ENCODE measurements around the gene TCN1.

The TCN1 gene

DNA sequence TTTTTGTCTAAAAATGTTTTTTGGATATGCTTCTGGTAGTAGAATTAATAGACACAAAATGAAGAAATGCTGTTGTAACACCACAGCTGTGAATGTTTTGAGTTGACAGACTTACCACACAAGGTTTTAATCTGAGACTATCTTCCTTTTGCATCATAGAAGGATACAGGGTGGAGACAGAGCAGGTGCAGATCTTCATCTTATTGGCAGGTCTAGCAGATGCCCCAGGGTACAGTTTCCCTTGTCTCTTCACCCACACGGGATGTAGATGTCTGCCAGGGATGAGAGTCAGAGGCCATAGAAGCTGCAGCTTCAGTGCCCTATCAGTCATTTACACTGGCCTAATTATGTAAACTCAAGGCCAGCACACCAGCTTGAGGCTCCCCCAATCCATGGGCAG lies 13.3 kb upstream of the TCN1 start:
- no peaks in the 10 kb centered on the region for H3K36me3 ChIP-seq (ENCODE audit: control insufficient read depth in 2 of 2, insufficient read depth in 2 of 2, low read length in 2 of 2)
- no peak overlapping the region for H3K9ac ChIP-seq (ENCODE audit: low read length in 2 of 2)
- H3K4me1 ChIP-seq (ENCODE audit: control insufficient read depth, insufficient read depth, low read length) = no peaks in the 10 kb centered on the region
- no peaks in the 10 kb centered on the region for H3K27me3 ChIP-seq (ENCODE audit: control insufficient read depth in 1 of 2, insufficient read depth in 2 of 2, low read length in 2 of 2)
- no peak overlapping the region for H3K27ac ChIP-seq (ENCODE audit: low read length)
- no peaks in the 10 kb centered on the region for H3K9me3 ChIP-seq (ENCODE audit: control insufficient read depth in 2 of 2, low read length in 2 of 2)
- no peak overlapping the region for H3K4me3 ChIP-seq (ENCODE audit: low read length in 2 of 2)

DNA sequence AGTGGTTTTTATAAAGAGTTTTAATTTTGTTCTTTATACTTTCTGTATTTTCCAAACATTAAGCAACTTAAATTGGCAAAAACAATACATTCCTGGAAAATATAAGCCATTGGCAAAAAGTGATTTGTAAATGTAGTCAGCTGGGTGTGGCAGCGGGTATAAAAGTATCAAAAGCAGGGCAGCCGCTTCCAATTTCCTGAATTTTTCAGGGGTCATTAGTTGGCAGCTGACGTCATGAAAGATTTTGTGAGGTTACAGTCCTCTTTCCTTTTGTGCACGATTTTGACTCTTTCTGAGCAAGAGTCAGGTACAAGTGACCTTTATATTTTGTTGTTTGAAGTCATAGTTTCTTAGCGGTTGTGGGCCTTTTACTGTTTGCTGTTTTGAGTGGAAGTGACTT lies 12.3 kb upstream of the TCN1 start, which contains the start of gene OOSP3:
OOSP3 (plus strand) TSS at position 208 of the 400 bp plus-strand sequence; CDS start at position 235, 27 bp downstream.
- Histone ChIP-seq H3K27me3 (ENCODE audit: control insufficient read depth in 1 of 2, insufficient read depth in 2 of 2, low read length in 2 of 2) (no peaks in the 10 kb centered on the region), H3K4me3 (ENCODE audit: low read length in 2 of 2) (no peak within 1 kb of the TSS), H3K9ac (ENCODE audit: low read length in 2 of 2) (no peak within 1 kb of the TSS), H3K36me3 (ENCODE audit: control insufficient read depth in 2 of 2, insufficient read depth in 2 of 2, low read length in 2 of 2) (no peaks in the 10 kb centered on the region), H3K27ac (ENCODE audit: low read length) (no peak within 1 kb of the TSS), H3K4me1 (ENCODE audit: control insufficient read depth, insufficient read depth, low read length) (no peaks in the 10 kb centered on the region), H3K9me3 (ENCODE audit: control insufficient read depth in 2 of 2, low read length in 2 of 2) (no peaks in the 10 kb centered on the region)

- no peaks in the 10 kb centered on the region for H3K27me3 ChIP-seq (ENCODE audit: control insufficient read depth in 1 of 2, insufficient read depth in 2 of 2, low read length in 2 of 2)
- no peaks in the 10 kb centered on the region for H3K36me3 ChIP-seq (ENCODE audit: control insufficient read depth in 2 of 2, insufficient read depth in 2 of 2, low read length in 2 of 2)
- H3K27ac ChIP-seq (ENCODE audit: low read length) = no peak overlapping the region
- H3K4me3 ChIP-seq (ENCODE audit: low read length in 2 of 2) = no peak overlapping the region
- no peaks in the 10 kb centered on the region for H3K4me1 ChIP-seq (ENCODE audit: control insufficient read depth, insufficient read depth, low read length)
- H3K9ac ChIP-seq (ENCODE audit: low read length in 2 of 2) = no peak overlapping the region
- no peaks in the 10 kb centered on the region for H3K9me3 ChIP-seq (ENCODE audit: control insufficient read depth in 2 of 2, low read length in 2 of 2)
These were observed 11.5 kb upstream of the TCN1 start for GRCh38 chr11:59877784-59878183.

GRCh38 chr11:59877325-59877724 lies 11.0 kb upstream of the TCN1 start:
- Histone ChIP-seq H3K27ac (ENCODE audit: low read length) (no peak overlapping the region), H3K9me3 (ENCODE audit: control insufficient read depth in 2 of 2, low read length in 2 of 2) (no peaks in the 10 kb centered on the region), H3K36me3 (ENCODE audit: control insufficient read depth in 2 of 2, insufficient read depth in 2 of 2, low read length in 2 of 2) (no peaks in the 10 kb centered on the region), H3K4me1 (ENCODE audit: control insufficient read depth, insufficient read depth, low read length) (no peaks in the 10 kb centered on the region), H3K9ac (ENCODE audit: low read length in 2 of 2) (no peak overlapping the region), H3K27me3 (ENCODE audit: control insufficient read depth in 1 of 2, insufficient read depth in 2 of 2, low read length in 2 of 2) (no peaks in the 10 kb centered on the region), H3K4me3 (ENCODE audit: low read length in 2 of 2) (no peak overlapping the region)

GRCh38 chr11:59875856-59876519 lies 9.7 kb upstream of the TCN1 start:
- Histone ChIP-seq H3K36me3 (ENCODE audit: control insufficient read depth in 2 of 2, insufficient read depth in 2 of 2, low read length in 2 of 2) (no peaks in the 10 kb centered on the region), H3K9ac (ENCODE audit: low read length in 2 of 2) (no peak overlapping the region), H3K9me3 (ENCODE audit: control insufficient read depth in 2 of 2, low read length in 2 of 2) (no peaks in the 10 kb centered on the region), H3K27me3 (ENCODE audit: control insufficient read depth in 1 of 2, insufficient read depth in 2 of 2, low read length in 2 of 2) (no peaks in the 10 kb centered on the region), H3K4me1 (ENCODE audit: control insufficient read depth, insufficient read depth, low read length) (no peaks in the 10 kb centered on the region), H3K27ac (ENCODE audit: low read length) (no peak overlapping the region), H3K4me3 (ENCODE audit: low read length in 2 of 2) (no peak overlapping the region)

GRCh38 chr11:59872076-59872475 lies 5.8 kb upstream of the TCN1 start:
- Histone ChIP-seq H3K27ac (ENCODE audit: low read length) (no peak overlapping the region), H3K9ac (ENCODE audit: low read length in 2 of 2) (no peak overlapping the region), H3K9me3 (ENCODE audit: control insufficient read depth in 2 of 2, low read length in 2 of 2) (no peaks in the 10 kb centered on the region), H3K4me3 (ENCODE audit: low read length in 2 of 2) (no peak overlapping the region), H3K27me3 (ENCODE audit: control insufficient read depth in 1 of 2, insufficient read depth in 2 of 2, low read length in 2 of 2) (no peaks in the 10 kb centered on the region), H3K36me3 (ENCODE audit: control insufficient read depth in 2 of 2, insufficient read depth in 2 of 2, low read length in 2 of 2) (no peaks in the 10 kb centered on the region), H3K4me1 (ENCODE audit: control insufficient read depth, insufficient read depth, low read length) (no peaks in the 10 kb centered on the region)

DNA sequence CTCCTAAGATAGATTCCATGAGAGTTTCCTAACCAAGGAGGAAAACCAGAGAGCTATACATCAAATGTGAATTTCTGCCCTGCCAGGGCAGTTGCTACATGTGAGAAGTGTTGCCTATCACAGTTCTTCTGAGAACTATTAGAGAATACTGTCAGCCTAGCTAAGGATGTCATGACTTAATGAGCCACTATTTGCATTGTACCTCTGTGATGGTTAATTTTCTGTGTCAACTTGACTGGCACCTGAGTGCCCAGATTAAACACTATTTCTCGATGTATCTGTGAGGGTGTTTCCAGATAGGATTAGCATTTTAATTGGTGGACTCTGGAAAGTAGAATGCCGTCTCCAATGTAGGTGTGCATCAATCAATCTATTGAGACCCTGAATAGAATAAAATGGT lies 1.7 kb upstream of the TCN1 start:
- no peak overlapping the region for H3K4me3 ChIP-seq (ENCODE audit: low read length in 2 of 2)
- H3K9me3 ChIP-seq (ENCODE audit: control insufficient read depth in 2 of 2, low read length in 2 of 2) = no peaks in the 10 kb centered on the region
- H3K4me1 ChIP-seq (ENCODE audit: control insufficient read depth, insufficient read depth, low read length) = no peaks in the 10 kb centered on the region
- H3K9ac ChIP-seq (ENCODE audit: low read length in 2 of 2) = no peak overlapping the region
- H3K27me3 ChIP-seq (ENCODE audit: control insufficient read depth in 1 of 2, insufficient read depth in 2 of 2, low read length in 2 of 2) = no peaks in the 10 kb centered on the region
- no peak overlapping the region for H3K27ac ChIP-seq (ENCODE audit: low read length)
- no peaks in the 10 kb centered on the region for H3K36me3 ChIP-seq (ENCODE audit: control insufficient read depth in 2 of 2, insufficient read depth in 2 of 2, low read length in 2 of 2)

- no peak overlapping the region for H3K9ac ChIP-seq (ENCODE audit: low read length in 2 of 2)
- H3K4me1 ChIP-seq (ENCODE audit: control insufficient read depth, insufficient read depth, low read length) = no peaks in the 10 kb centered on the region
- H3K4me3 ChIP-seq (ENCODE audit: low read length in 2 of 2) = no peak overlapping the region
- H3K36me3 ChIP-seq (ENCODE audit: control insufficient read depth in 2 of 2, insufficient read depth in 2 of 2, low read length in 2 of 2) = no peaks in the 10 kb centered on the region
- H3K27me3 ChIP-seq (ENCODE audit: control insufficient read depth in 1 of 2, insufficient read depth in 2 of 2, low read length in 2 of 2) = no peaks in the 10 kb centered on the region
- H3K9me3 ChIP-seq (ENCODE audit: control insufficient read depth in 2 of 2, low read length in 2 of 2) = no peaks in the 10 kb centered on the region
- H3K27ac ChIP-seq (ENCODE audit: low read length) = no peak overlapping the region
These were observed 549 bp upstream of the TCN1 start for GRCh38 chr11:59866836-59867235.

GRCh38 chr11:59865031-59865430 lies 1.3 kb downstream of the TCN1 start:
- H3K27me3 ChIP-seq (ENCODE audit: control insufficient read depth in 1 of 2, insufficient read depth in 2 of 2, low read length in 2 of 2) = no peaks in the 10 kb centered on the region
- H3K27ac ChIP-seq (ENCODE audit: low read length) = no peak overlapping the region
- H3K36me3 ChIP-seq (ENCODE audit: control insufficient read depth in 2 of 2, insufficient read depth in 2 of 2, low read length in 2 of 2) = no peaks in the 10 kb centered on the region
- no peak overlapping the region for H3K4me3 ChIP-seq (ENCODE audit: low read length in 2 of 2)
- no peak overlapping the region for H3K9ac ChIP-seq (ENCODE audit: low read length in 2 of 2)
- no peaks in the 10 kb centered on the region for H3K4me1 ChIP-seq (ENCODE audit: control insufficient read depth, insufficient read depth, low read length)
- H3K9me3 ChIP-seq (ENCODE audit: control insufficient read depth in 2 of 2, low read length in 2 of 2) = no peaks in the 10 kb centered on the region

DNA sequence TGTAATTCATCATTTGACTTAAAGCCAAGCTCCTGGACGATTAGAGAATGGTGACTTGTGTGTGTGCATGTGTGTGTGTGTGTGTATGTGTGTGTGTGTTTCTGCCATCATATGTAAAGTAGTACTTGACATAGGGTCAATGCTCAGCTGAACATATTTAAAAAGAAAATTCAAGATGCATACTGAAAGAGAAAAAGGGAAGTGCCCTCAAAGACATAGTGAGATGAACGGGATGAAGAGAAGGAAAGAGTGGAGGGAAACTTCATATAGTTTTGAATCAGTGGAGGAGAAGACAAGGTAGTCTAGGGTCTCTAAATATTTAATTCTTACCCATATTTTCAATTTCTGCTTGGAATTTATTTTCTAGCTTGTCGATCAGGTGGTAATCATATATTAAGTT lies 4.0 kb downstream of the TCN1 start:
- no peaks in the 10 kb centered on the region for H3K36me3 ChIP-seq (ENCODE audit: control insufficient read depth in 2 of 2, insufficient read depth in 2 of 2, low read length in 2 of 2)
- no peaks in the 10 kb centered on the region for H3K4me1 ChIP-seq (ENCODE audit: control insufficient read depth, insufficient read depth, low read length)
- no peaks in the 10 kb centered on the region for H3K27me3 ChIP-seq (ENCODE audit: control insufficient read depth in 1 of 2, insufficient read depth in 2 of 2, low read length in 2 of 2)
- no peaks in the 10 kb centered on the region for H3K9me3 ChIP-seq (ENCODE audit: control insufficient read depth in 2 of 2, low read length in 2 of 2)
- H3K9ac ChIP-seq (ENCODE audit: low read length in 2 of 2) = no peak overlapping the region
- no peak overlapping the region for H3K4me3 ChIP-seq (ENCODE audit: low read length in 2 of 2)
- H3K27ac ChIP-seq (ENCODE audit: low read length) = no peak overlapping the region

- H3K36me3 ChIP-seq (ENCODE audit: control insufficient read depth in 2 of 2, insufficient read depth in 2 of 2, low read length in 2 of 2) = no peaks in the 10 kb centered on the region
- no peaks in the 10 kb centered on the region for H3K27me3 ChIP-seq (ENCODE audit: control insufficient read depth in 1 of 2, insufficient read depth in 2 of 2, low read length in 2 of 2)
- no peak overlapping the region for H3K4me3 ChIP-seq (ENCODE audit: low read length in 2 of 2)
- no peak overlapping the region for H3K27ac ChIP-seq (ENCODE audit: low read length)
- no peaks in the 10 kb centered on the region for H3K4me1 ChIP-seq (ENCODE audit: control insufficient read depth, insufficient read depth, low read length)
- H3K9ac ChIP-seq (ENCODE audit: low read length in 2 of 2) = no peak overlapping the region
- no peaks in the 10 kb centered on the region for H3K9me3 ChIP-seq (ENCODE audit: control insufficient read depth in 2 of 2, low read length in 2 of 2)
These were observed 6.6 kb downstream of the TCN1 start for GRCh38 chr11:59859673-59860072.

Measured in stomach smooth muscle (tissue), 2 donors.